ENCODE data around the gene CLCNKB. TPM values are rescaled to one million over a fixed set of nuclear protein-coding genes. Genes with fewer than 3 reads are reported as not detected.
"Not testable (repeated sequence)": the region's sequence is repeated elsewhere in the genome, so short reads cannot be mapped to it uniquely, and the experiment has no call there.

Gene CLCNKB
- total RNA-seq, 1 donor from 2014 or later: not detected

GRCh38 chr1:16057314-16057915 is 13.8 kb downstream of the CLCNKB start:
- not testable (repeated sequence) for DNase-seq (ENCODE audit: low read depth in 2 of 2)

GRCh38 chr1:16058394-16059120 is 15.0 kb downstream of the CLCNKB start:
- not testable (repeated sequence) for DNase-seq (ENCODE audit: low read depth in 2 of 2)

- DNase-seq (ENCODE audit: low read depth in 2 of 2): no peak
These were observed 17.7 kb downstream of the CLCNKB start for GRCh38 chr1:16061266-16061665.

GRCh38 chr1:16061989-16062686 is 18.6 kb downstream of the CLCNKB start:
- DNase-seq (ENCODE audit: low read depth in 2 of 2): not testable (repeated sequence)

- not testable (repeated sequence) for DNase-seq (ENCODE audit: low read depth in 2 of 2)
These were observed 19.1 kb downstream of the CLCNKB start for GRCh38 chr1:16062687-16063075.

GRCh38 chr1:16063226-16063829 is 19.7 kb downstream of the CLCNKB start:
- no peak for DNase-seq (ENCODE audit: low read depth in 2 of 2)

GRCh38 chr1:16063921-16064320 is 20.3 kb downstream of the CLCNKB start:
- DNase-seq (ENCODE audit: low read depth in 2 of 2): no peak

GRCh38 chr1:16064536-16065268 is 21.1 kb downstream of the CLCNKB start:
- DNase-seq (ENCODE audit: low read depth in 2 of 2): no peak

- DNase-seq (ENCODE audit: low read depth in 2 of 2): no peak
These were observed 21.6 kb downstream of the CLCNKB start for GRCh38 chr1:16065269-16065576.

GRCh38 chr1:16066245-16066644 is 22.7 kb downstream of the CLCNKB start:
- no peak for DNase-seq (ENCODE audit: low read depth in 2 of 2)

GRCh38 chr1:16067127-16067768 is 23.7 kb downstream of the CLCNKB start:
- peak in 1 of 2 donors; percentile 40 for DNase-seq (ENCODE audit: low read depth in 2 of 2)

GRCh38 chr1:16067933-16068332 is 24.4 kb downstream of the CLCNKB start:
- DNase-seq (ENCODE audit: low read depth in 2 of 2): no peak

- peak in 1 of 2 donors; percentile 30 for DNase-seq (ENCODE audit: low read depth in 2 of 2)
These were observed 25.0 kb downstream of the CLCNKB start for GRCh38 chr1:16068356-16069270.

- no peak for DNase-seq (ENCODE audit: low read depth in 2 of 2)
These were observed 27.2 kb downstream of the CLCNKB start for GRCh38 chr1:16070640-16071355.

GRCh38 chr1:16071614-16072013 is 28.0 kb downstream of the CLCNKB start:
- no peak for DNase-seq (ENCODE audit: low read depth in 2 of 2)

- no peak for DNase-seq (ENCODE audit: low read depth in 2 of 2)
These were observed 28.5 kb downstream of the CLCNKB start for GRCh38 chr1:16072095-16072494.

- no peak for DNase-seq (ENCODE audit: low read depth in 2 of 2)
These were observed 29.3 kb downstream of the CLCNKB start for GRCh38 chr1:16072616-16073484.

- DNase-seq (ENCODE audit: low read depth in 2 of 2): peak in 1 of 2 donors; percentile 40
These were observed 30.0 kb downstream of the CLCNKB start, which contains the start of gene FAM131C for GRCh38 chr1:16073490-16074119. Gene FAM131C, minus strand, starts transcription at chr1:16073651. Its CDS starts 209 bp downstream, at chr1:16073442.

Measured in lung microvascular endothelial cell (primary cell).